ENCODE results near the gene ACTRT3.

DNA sequence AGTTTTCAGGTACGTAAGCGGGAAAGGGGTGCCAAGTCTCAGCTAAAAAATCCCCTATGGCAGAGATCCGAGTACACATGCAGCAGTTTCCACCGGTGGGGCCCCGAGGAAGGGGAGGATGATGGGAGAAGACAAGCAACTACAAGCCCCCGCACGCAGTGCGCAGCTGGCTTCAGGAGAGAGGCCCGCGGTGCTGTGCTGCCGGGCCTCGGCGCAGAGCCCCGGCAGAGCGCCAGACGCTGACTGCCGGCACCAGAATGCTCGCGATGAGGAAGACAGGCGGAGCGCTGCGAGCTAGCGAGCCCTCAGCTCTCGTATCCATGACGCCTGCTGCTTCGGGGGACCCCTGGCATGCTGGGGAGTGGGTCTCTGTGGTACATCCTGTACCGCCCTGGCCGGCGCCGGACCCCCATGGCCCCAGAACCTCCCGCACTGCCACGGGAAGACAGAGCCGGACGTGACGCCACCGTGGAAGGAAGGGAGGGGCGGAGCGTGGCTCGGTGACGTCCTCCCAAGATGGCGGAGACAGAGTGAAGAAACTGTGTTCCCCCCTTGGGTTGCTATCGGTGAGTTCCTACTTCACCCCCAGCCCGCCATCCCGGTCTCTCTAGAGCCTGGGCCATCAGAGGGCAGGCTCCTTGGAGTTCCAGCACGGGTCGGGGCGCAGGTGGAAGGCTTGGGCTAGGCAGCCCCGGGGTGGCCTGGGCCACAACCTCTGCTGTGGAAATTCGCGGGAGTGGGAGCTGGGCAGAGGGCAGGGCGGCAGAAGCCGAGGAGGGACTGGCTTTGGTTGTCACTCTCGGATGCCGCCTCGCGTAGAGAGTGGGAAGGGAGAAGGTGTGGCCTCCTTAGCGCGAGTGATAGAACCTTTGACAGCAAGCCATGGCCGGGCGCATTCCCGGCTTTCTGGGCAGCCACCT, 3.8 kb upstream of the ACTRT3 start, which contains the start of gene MYNN:
- TF ChIP-seq, protein P1, sequence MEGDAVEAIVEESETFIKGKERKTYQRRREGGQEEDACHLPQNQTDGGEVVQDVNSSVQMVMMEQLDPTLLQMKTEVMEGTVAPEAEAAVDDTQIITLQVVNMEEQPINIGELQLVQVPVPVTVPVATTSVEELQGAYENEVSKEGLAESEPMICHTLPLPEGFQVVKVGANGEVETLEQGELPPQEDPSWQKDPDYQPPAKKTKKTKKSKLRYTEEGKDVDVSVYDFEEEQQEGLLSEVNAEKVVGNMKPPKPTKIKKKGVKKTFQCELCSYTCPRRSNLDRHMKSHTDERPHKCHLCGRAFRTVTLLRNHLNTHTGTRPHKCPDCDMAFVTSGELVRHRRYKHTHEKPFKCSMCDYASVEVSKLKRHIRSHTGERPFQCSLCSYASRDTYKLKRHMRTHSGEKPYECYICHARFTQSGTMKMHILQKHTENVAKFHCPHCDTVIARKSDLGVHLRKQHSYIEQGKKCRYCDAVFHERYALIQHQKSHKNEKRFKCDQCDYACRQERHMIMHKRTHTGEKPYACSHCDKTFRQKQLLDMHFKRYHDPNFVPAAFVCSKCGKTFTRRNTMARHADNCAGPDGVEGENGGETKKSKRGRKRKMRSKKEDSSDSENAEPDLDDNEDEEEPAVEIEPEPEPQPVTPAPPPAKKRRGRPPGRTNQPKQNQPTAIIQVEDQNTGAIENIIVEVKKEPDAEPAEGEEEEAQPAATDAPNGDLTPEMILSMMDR (conservative IDR thresholded peaks at IDR 0.05 in 1 of 2, IDR thresholded peaks at IDR 0.05 in 1 of 2; ENCODE audit: low read depth in 1 of 2, low read length in 2 of 2), result no peak
- no peak for TF ChIP-seq EZH2 (IDR thresholded peaks at IDR 0.05; ENCODE audit: low read length, missing control alignments)

All from fibroblast of lung (primary cell).